Adrenal gland (tissue), 5 donors: Measurements from ENCODE around the gene MICAL3.

Experiments used
- POLR2A ChIP-seq, 2 donors: fragments of 450-650 bp; IDR thresholded peaks; one replicate each; pipeline ENCODE4 v1.6.1; 2017; ENCODE audit warnings: antibody characterized with exemption in 2 of 2, mild to moderate bottlenecking in 2 of 2, moderate library complexity in 1 of 2
- TF ChIP-seq, protein P1 (sequence below), 6 experiments: fragments of 450-650 bp in 4 of 6; fragments of 200-600 bp in 2 of 6; sonication (generic) in 1 of 6; IDR thresholded peaks; 1 replicate in 5 of 6; 2 replicates in 1 of 6; pipeline versions ENCODE4 v1.5.1 to v1.8.0; 2016 to 2021; ENCODE audit warnings: antibody characterized with exemption in 6 of 6, mild to moderate bottlenecking in 2 of 6, moderate library complexity in 1 of 6
- donor health status: DM: no; HTN: no; CAD: no.

DNA sequence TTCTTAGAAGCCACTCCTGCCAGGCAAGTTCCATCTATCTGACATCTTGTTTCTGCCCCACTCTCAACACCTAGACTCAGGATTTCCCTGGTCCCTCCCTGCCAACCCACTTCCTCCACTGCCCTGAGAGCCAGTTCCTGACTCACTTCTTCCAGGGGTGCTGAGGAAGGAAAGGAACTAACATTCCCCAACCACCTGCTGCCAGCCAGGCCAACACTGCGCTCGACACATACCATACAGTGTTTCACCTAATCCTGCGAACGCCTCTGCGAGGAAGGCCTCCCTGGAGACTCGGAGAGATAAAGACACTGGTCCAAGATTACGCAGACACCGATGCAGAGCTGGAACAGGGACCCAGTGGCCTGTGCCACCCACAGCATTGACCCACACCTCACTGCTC lies 40.2 kb downstream of the MICAL3 start:
- TF ChIP-seq, protein P1, sequence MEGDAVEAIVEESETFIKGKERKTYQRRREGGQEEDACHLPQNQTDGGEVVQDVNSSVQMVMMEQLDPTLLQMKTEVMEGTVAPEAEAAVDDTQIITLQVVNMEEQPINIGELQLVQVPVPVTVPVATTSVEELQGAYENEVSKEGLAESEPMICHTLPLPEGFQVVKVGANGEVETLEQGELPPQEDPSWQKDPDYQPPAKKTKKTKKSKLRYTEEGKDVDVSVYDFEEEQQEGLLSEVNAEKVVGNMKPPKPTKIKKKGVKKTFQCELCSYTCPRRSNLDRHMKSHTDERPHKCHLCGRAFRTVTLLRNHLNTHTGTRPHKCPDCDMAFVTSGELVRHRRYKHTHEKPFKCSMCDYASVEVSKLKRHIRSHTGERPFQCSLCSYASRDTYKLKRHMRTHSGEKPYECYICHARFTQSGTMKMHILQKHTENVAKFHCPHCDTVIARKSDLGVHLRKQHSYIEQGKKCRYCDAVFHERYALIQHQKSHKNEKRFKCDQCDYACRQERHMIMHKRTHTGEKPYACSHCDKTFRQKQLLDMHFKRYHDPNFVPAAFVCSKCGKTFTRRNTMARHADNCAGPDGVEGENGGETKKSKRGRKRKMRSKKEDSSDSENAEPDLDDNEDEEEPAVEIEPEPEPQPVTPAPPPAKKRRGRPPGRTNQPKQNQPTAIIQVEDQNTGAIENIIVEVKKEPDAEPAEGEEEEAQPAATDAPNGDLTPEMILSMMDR (IDR thresholded peaks at IDR 0.05) = no peak
- no peak for TF ChIP-seq POLR2A (IDR thresholded peaks at IDR 0.05)
